NCI-H1105 treated with DMSO at 0.1 percent for 48 hours (cell line): ENCODE results near the gene SUGP2.
"Not testable (repeated sequence)": the region's sequence is repeated elsewhere in the genome, so short reads cannot be mapped to it uniquely, and the experiment has no call there.

ENCODE experiments used
- DNase-seq: peaks from one replicate; lab custom pipeline; 2025; lab: John Stamatoyannopoulos, UW

SUGP2 gene

GRCh38 chr19:19031891-19032290 lies 1.4 kb downstream of the SUGP2 start:
- no peak for DNase-seq

- no peak for DNase-seq
Observed at GRCh38 chr19:19028526-19028925, 4.8 kb downstream of the SUGP2 start.

- no peak for DNase-seq
Observed at GRCh38 chr19:19027228-19027627, 6.1 kb downstream of the SUGP2 start.

- no peak for DNase-seq
Observed at GRCh38 chr19:19026299-19026971, 6.9 kb downstream of the SUGP2 start.

GRCh38 chr19:19025861-19026260 lies 7.5 kb downstream of the SUGP2 start:
- no peak for DNase-seq

GRCh38 chr19:19023376-19023775 lies 9.9 kb downstream of the SUGP2 start:
- not testable (repeated sequence) for DNase-seq

- no peak for DNase-seq
Observed at GRCh38 chr19:19022380-19022961, 10.8 kb downstream of the SUGP2 start.

- no peak for DNase-seq
Observed at GRCh38 chr19:19021115-19021514, 12.2 kb downstream of the SUGP2 start.

GRCh38 chr19:19010551-19010950 lies 22.8 kb downstream of the SUGP2 start:
- DNase-seq = no peak

- DNase-seq = no peak
Observed at GRCh38 chr19:19009951-19010350, 23.4 kb downstream of the SUGP2 start.

- no peak for DNase-seq
Observed at GRCh38 chr19:19006213-19006612, 27.1 kb downstream of the SUGP2 start.

- DNase-seq = peak; percentile 30
Observed at GRCh38 chr19:19004144-19004543, 29.2 kb downstream of the SUGP2 start.

- DNase-seq = no peak
Observed at GRCh38 chr19:18999896-19000620, 33.3 kb downstream of the SUGP2 start.

- no peak for DNase-seq
Observed at GRCh38 chr19:18999016-18999758, 34.1 kb downstream of the SUGP2 start.

GRCh38 chr19:18998276-18998675 lies 35.0 kb downstream of the SUGP2 start:
- DNase-seq = no peak

- DNase-seq = no peak
Observed at GRCh38 chr19:18996796-18997394, 36.4 kb downstream of the SUGP2 start.

GRCh38 chr19:18996351-18996750 lies 37.0 kb downstream of the SUGP2 start:
- no peak for DNase-seq

GRCh38 chr19:18995804-18996241 lies 37.5 kb downstream of the SUGP2 start:
- DNase-seq = peak; percentile 5

GRCh38 chr19:18993115-18993514 lies 40.2 kb downstream of the SUGP2 start:
- no peak for DNase-seq

GRCh38 chr19:18992696-18993095 lies 40.6 kb downstream of the SUGP2 start:
- no peak for DNase-seq

- DNase-seq = no peak
Observed at GRCh38 chr19:18991468-18991867, 41.8 kb downstream of the SUGP2 start.

GRCh38 chr19:18991006-18991405 lies 42.3 kb downstream of the SUGP2 start:
- DNase-seq = no peak
